WTC11 (cell line): ENCODE measurements around the gene GHSR.

Experiments
- ATF2 ChIP-seq: sonication (generic); formaldehyde crosslinking; IDR thresholded peaks from 2 replicates; pipeline ENCODE4 v1.8.1; 2022; ENCODE audit warnings: low read depth, missing genetic modification reagents, borderline replicate concordance
- CREB1 ChIP-seq: sonication (generic); formaldehyde crosslinking; IDR thresholded peaks from 2 replicates; pipeline ENCODE4 v1.8.0; 2023; ENCODE audit warnings: mild to moderate bottlenecking, missing genetic modification reagents
- JUN ChIP-seq: sonication (generic); formaldehyde crosslinking; IDR thresholded peaks from 2 replicates; pipeline ENCODE4 v1.8.0; 2023; ENCODE audit warnings: mild to moderate bottlenecking, missing genetic modification reagents
- ZBTB21 ChIP-seq: sonication (generic); formaldehyde crosslinking; IDR thresholded peaks from 2 replicates; pipeline ENCODE4 v1.8.1; 2023; ENCODE audit warnings: mild to moderate bottlenecking, missing genetic modification reagents, borderline replicate concordance
- ZNF416 ChIP-seq: fragments of 250-450 bp; sonication (Bioruptor Pico); IDR thresholded peaks from 2 replicates; pipeline ENCODE4 v1.9.0; 2021; ENCODE audit warnings: mild to moderate bottlenecking, inconsistent platforms
- TF ChIP-seq, protein P1 (sequence below): fragments of 200-600 bp; IDR thresholded peaks from 2 replicates; pipeline ENCODE4 v1.8.0; 2022; ENCODE audit warnings: antibody characterized with exemption
- TF ChIP-seq, protein P2 (sequence below): sonication (generic); formaldehyde crosslinking; IDR thresholded peaks from 2 replicates; pipeline ENCODE4 v1.8.0; 2023; ENCODE audit warnings: missing genetic modification reagents

DNA sequence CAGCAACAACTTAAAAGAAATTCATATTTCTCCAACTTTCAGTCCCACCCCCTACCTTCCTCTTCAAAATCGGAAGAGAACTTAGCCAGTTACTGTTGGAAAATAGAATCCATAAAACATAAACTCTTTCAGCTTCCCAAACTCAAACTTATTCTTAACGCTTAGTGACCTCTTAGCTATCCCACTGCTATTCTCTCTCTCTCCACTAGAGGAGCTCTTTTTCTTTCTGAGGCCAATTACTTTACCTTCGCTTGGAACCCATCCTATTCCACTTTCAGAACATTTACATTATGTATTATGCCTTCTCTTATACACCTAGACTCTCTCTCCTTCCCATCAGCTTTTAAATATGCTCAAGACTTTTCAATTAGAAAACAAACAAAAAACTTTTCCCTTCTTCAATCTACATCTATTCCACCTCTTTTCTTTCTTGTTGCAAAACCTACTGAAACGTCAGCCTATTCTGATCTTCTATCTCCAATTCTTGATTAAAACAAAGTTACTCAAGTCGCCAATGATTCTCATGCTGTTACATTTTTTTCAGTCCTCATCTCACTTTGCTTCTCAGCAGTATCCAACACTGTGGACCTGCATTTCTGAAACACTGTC is 13.4 kb upstream of the GHSR start:
- TF ChIP-seq CREB1 (no peak), ZNF416 (CRISPR knock-in tag) (no peak), JUN (CRISPR knock-in tag) (no peak), ATF2 (CRISPR knock-in tag) (no peak), ZBTB21 (CRISPR knock-in tag) (no peak)
- TF ChIP-seq, protein P1, sequence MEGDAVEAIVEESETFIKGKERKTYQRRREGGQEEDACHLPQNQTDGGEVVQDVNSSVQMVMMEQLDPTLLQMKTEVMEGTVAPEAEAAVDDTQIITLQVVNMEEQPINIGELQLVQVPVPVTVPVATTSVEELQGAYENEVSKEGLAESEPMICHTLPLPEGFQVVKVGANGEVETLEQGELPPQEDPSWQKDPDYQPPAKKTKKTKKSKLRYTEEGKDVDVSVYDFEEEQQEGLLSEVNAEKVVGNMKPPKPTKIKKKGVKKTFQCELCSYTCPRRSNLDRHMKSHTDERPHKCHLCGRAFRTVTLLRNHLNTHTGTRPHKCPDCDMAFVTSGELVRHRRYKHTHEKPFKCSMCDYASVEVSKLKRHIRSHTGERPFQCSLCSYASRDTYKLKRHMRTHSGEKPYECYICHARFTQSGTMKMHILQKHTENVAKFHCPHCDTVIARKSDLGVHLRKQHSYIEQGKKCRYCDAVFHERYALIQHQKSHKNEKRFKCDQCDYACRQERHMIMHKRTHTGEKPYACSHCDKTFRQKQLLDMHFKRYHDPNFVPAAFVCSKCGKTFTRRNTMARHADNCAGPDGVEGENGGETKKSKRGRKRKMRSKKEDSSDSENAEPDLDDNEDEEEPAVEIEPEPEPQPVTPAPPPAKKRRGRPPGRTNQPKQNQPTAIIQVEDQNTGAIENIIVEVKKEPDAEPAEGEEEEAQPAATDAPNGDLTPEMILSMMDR: peak; percentile 84
- TF ChIP-seq, protein P2, sequence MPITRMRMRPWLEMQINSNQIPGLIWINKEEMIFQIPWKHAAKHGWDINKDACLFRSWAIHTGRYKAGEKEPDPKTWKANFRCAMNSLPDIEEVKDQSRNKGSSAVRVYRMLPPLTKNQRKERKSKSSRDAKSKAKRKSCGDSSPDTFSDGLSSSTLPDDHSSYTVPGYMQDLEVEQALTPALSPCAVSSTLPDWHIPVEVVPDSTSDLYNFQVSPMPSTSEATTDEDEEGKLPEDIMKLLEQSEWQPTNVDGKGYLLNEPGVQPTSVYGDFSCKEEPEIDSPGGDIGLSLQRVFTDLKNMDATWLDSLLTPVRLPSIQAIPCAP (CRISPR knock-in tag): no peak
